Kidney (tissue), 14 donors: Measurements from ENCODE around the gene ZMYM2. TPM values are rescaled to one million over a fixed set of nuclear protein-coding genes. Genes with fewer than 3 reads are reported as not detected.
A peak's percentile ranks its signal among the peaks of the same experiment; 100 is the strongest.

Experiments used
- DNase-seq, 5 donors: peaks; one replicate each; pipeline ENCODE4 v3.0.0-alpha.2; 2013 to 2020
- FAIRE-seq: peaks from 2 replicates; lab custom pipeline; 2012; peaks lifted over from hg19 to GRCh38; lab: Jason Lieb, UNC
- H3K27ac ChIP-seq, 2 donors: one replicate each; pipeline ENCODE4 v1.7.0; 2013; ENCODE audit warnings: low read depth in 2 of 2, low read length in 2 of 2, inconsistent platforms in 1 of 2
- H3K27me3 ChIP-seq: one replicate; pipeline ENCODE4 v1.7.1; 2013; ENCODE audit warnings: low read length, inconsistent platforms; ENCODE audit not compliant: control insufficient read depth, insufficient read depth
- H3K36me3 ChIP-seq, 3 donors: one replicate each; pipeline versions ENCODE4 v1.7.0 to v1.7.1; 2013; ENCODE audit warnings: low read length in 3 of 3, control low read depth in 1 of 3, inconsistent platforms in 1 of 3; ENCODE audit not compliant: insufficient read depth in 3 of 3, control insufficient read depth in 2 of 3
- H3K4me1 ChIP-seq, 3 donors: one replicate each; pipeline versions ENCODE4 v1.7.0 to v1.7.1; 2013; ENCODE audit warnings: low read length in 3 of 3, inconsistent platforms in 1 of 3, low read depth in 1 of 3; ENCODE audit not compliant: control insufficient read depth in 2 of 3, insufficient read depth in 2 of 3
- H3K4me3 ChIP-seq, 3 donors: one replicate each; pipeline versions ENCODE4 v1.7.0 to v1.8.1; 2013; ENCODE audit warnings: low read length in 3 of 3, control low read depth in 1 of 3, inconsistent platforms in 1 of 3
- H3K9ac ChIP-seq, 3 donors: one replicate each; pipeline versions ENCODE4 v1.7.0 to v1.7.1; 2013; ENCODE audit warnings: low read length in 3 of 3, control low read depth in 1 of 3, inconsistent platforms in 1 of 3
- H3K9me3 ChIP-seq, 3 donors: one replicate each; pipeline versions ENCODE4 v1.7.0 to v1.7.1; 2013; ENCODE audit warnings: low read length in 3 of 3, control low read depth in 1 of 3, inconsistent platforms in 1 of 3; ENCODE audit not compliant: control insufficient read depth in 2 of 3, insufficient read depth in 1 of 3
- intact Hi-C: fragments of 100-400 bp; cut with DNase I; formaldehyde crosslinking; loops from one replicate; pipeline ENCODE4 v1.11.1; 2022
- polyA plus RNA-seq: library from polyadenylated mRNA; stranded (reverse); fragments of 350-450 nt; fragmentation: Illumina TruSeq; extraction: RNeasy Lipid Tissue Mini Kit (QIAGEN cat#74804); gene quantifications from one replicate; pipeline ENCODE4 v1.2.3, GENCODE V29; 2014; ENCODE audit warnings: low read depth, low replicate concordance; ENCODE audit not compliant: insufficient read depth
- total RNA-seq: library from RNA; stranded (reverse); fragmentation: NEBNext Ultra II Directional; extraction: Animal tissue kit (Norgen Biotek cat#: 25700); gene quantifications from one replicate; pipeline ENCODE4 v1.2.1, GENCODE V29; 2021
- TF ChIP-seq, protein P1 (sequence below): IDR thresholded peaks from 3 replicates; pipeline ENCODE4 v1.5.1; 2012; ENCODE audit warnings: mild to moderate bottlenecking, moderate library complexity, borderline replicate concordance; ENCODE audit not compliant: insufficient read depth; ENCODE audit errors: extremely low read depth
- donor health status: control.
- donor health status: control.
- donor health status: control.
- donor health status: control.
- donor health status: control.
- donor health status: DM: yes; HTN: yes; CAD: no.
- donor health status: Normal renal cell carcinoma (clear cell type).

ZMYM2 gene
- total and polyA plus RNA-seq, 2 donors from 2014 or later, result 22.7 to 81.3 TPM

DNA sequence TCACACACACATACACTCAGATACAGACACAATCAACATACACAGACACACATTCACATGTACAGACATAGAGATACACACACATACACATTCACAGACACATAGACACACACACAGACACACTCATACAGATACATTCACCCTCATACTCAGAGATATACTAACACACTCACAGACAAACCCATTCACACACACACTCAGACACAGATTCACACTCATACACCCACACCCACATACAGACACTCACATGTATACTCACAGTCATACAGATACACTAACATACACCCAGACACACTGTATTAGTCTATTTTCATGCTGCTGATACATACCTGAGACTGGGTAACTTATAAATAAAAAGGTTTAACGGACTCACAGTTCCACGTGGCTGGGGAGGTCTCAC, 171.5 kb downstream of the ZMYM2 start:
- Histone ChIP-seq H3K36me3 (no peaks in the 10 kb centered on the region), H3K4me1 (peaks cover 0 to 4% (median 0%) of the 10 kb centered on the region in 3 donors), H3K9me3 (no peaks in the 10 kb centered on the region), H3K9ac (no peak overlapping the region), H3K4me3 (no peak overlapping the region), H3K27ac (no peak overlapping the region), H3K27me3 (peaks cover 5% of the 10 kb centered on the region)
- intact Hi-C loops, result no loop called here
- TF ChIP-seq, protein P1, sequence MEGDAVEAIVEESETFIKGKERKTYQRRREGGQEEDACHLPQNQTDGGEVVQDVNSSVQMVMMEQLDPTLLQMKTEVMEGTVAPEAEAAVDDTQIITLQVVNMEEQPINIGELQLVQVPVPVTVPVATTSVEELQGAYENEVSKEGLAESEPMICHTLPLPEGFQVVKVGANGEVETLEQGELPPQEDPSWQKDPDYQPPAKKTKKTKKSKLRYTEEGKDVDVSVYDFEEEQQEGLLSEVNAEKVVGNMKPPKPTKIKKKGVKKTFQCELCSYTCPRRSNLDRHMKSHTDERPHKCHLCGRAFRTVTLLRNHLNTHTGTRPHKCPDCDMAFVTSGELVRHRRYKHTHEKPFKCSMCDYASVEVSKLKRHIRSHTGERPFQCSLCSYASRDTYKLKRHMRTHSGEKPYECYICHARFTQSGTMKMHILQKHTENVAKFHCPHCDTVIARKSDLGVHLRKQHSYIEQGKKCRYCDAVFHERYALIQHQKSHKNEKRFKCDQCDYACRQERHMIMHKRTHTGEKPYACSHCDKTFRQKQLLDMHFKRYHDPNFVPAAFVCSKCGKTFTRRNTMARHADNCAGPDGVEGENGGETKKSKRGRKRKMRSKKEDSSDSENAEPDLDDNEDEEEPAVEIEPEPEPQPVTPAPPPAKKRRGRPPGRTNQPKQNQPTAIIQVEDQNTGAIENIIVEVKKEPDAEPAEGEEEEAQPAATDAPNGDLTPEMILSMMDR, result no peak
- FAIRE-seq, result no peak
- DNase-seq, result no peak

DNA sequence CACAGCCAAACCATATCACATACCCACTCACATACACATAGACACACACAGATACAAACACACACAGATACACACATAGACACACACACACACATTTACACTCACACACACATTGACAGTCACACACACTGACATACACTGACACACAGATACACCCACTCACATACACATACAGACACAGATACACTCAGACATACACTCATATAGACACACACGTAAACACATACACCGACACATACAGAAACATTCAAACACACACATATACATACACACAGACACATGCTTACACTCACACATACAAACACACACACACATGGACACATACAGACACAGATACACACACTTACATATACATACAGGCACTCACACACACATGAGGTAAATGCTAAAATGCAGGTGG, 172.1 kb downstream of the ZMYM2 start:
- H3K27me3 ChIP-seq, result peaks cover 5% of the 10 kb centered on the region
- intact Hi-C loops, result no loop called here
- no peak overlapping the region for H3K4me3 ChIP-seq
- FAIRE-seq, result no peak
- no peaks in the 10 kb centered on the region for H3K9me3 ChIP-seq
- H3K27ac ChIP-seq, result no peak overlapping the region
- DNase-seq, result no peak
- peaks cover 0 to 4% (median 0%) of the 10 kb centered on the region in 3 donors for H3K4me1 ChIP-seq
- TF ChIP-seq, protein P1, result no peak
- no peak overlapping the region for H3K9ac ChIP-seq
- no peaks in the 10 kb centered on the region for H3K36me3 ChIP-seq

DNA sequence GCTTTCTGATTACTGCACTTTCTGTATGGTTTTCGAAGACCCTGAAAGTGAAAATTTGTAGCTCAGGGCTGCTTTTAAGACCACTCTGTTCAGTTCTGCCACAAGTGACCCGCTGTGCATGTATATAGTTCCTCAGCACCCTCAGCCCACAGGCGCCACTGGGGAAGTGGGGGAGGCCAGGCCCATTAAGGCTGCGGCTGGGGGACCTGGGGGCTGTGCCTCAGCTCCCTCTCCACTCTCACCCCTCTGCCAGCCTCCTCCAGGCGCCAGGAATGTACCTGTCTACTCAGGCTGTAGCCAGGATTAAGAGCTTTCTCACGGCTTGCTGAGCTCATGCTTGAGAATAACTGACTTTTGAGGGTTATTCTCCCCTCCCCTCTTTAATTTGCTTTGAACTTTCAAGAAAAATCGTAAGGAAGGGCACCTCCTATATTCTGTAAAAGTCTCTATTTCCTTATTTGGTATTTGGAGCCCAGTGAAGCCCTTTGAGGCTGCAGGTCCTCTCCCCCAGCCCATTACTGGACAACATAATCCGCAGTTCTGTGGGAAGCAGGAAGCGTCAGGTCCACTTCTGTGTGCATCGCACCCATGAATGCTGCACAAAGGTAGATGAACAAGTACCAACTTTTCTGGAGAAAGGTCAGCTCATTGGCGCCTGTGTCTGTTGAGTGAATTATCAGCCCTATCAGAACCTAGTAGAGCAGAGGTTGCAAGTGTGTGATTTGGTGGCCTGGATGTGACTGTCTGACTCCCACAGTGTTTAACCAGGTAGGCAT, 172.7 kb downstream of the ZMYM2 start:
- FAIRE-seq (no peak), DNase-seq (peak in 4 of 5 donors; percentile 35 to 67 (median 54))
- intact Hi-C loops, result no loop called here
- TF ChIP-seq, protein P1, result no peak
- peaks cover 0 to 4% (median 0%) of the 10 kb centered on the region in 3 donors for H3K4me1 ChIP-seq
- no peak overlapping the region for H3K27ac ChIP-seq
- no peak overlapping the region for H3K9ac ChIP-seq
- H3K9me3 ChIP-seq, result no peaks in the 10 kb centered on the region
- peaks cover 5% of the 10 kb centered on the region for H3K27me3 ChIP-seq
- H3K36me3 ChIP-seq, result no peaks in the 10 kb centered on the region
- H3K4me3 ChIP-seq, result no peak overlapping the region
